ENCODE results near the gene GALNT10.

The GALNT10 gene

GRCh38 chr5:154300207-154300883 lies 109.8 kb downstream of the GALNT10 start:
- no peak for DNase-seq

GRCh38 chr5:154301726-154302125 lies 111.2 kb downstream of the GALNT10 start:
- no peak for DNase-seq

DNA sequence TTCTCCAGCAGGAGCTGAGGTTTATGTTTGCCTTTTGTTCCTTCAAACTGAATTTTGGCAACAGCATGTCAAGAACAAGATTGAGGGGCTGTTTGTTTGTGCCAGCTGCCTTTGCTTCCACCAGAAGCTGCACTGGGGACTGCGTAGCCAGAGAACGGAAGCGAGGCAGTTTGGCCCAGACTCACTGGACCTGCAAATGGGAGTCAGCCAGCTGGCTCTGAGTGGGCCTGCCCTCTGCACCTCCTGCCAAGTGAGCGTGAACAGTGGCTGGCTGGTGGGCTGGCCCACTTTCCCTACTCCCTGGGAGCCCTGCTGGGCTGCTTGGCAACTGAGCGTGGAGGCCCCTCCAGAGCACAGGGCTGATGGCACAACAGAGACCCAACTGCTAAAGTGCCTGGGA lies 111.6 kb downstream of the GALNT10 start:
- DNase-seq = no peak

GRCh38 chr5:154303133-154303532 lies 112.6 kb downstream of the GALNT10 start:
- no peak for DNase-seq

DNA sequence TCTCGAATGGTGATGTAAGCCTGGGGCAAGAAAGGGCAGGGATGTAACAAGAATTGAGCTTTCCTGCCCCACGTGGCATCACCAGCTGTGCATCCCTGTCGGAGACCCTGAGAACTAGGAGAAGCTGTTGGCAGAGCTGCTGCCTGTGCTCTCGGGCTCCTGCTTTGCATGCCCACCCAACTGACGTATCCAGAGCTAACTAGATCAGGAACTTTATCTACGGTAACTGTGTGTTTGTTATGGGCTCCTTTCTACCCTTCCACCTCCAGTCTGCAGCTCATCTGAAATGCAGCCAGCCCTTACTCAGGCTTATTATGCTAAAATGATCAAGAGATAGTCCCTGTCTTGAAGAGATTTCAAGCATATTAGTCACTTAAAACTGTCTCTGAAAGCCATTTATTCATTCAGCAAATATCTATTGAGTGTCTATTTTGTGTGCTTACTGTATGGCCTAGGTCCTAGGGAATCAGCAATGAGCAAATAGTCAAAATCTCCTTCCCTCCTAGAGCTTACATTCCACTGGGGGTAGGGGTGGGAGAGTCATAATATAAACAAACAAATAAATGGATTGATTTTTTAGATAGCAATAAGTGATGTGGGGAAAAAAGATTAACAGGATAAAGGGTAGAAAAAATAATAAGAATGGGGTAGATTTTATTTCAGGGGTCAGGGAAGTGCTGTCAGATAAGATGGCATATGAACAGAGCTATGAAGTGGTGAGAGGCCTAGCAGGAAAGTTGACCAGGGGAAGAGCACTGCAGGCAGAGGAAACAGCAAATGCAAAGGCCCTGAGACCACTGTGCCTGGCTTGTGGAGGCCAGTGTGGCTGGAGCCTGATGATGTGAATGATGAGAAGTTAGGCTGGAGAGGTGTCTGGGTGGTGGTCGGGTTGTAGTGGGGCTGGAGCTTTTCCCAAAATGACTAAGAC lies 118.2 kb downstream of the GALNT10 start:
- no peak for DNase-seq

GRCh38 chr5:154309371-154309745 lies 118.8 kb downstream of the GALNT10 start:
- DNase-seq = no peak

DNA sequence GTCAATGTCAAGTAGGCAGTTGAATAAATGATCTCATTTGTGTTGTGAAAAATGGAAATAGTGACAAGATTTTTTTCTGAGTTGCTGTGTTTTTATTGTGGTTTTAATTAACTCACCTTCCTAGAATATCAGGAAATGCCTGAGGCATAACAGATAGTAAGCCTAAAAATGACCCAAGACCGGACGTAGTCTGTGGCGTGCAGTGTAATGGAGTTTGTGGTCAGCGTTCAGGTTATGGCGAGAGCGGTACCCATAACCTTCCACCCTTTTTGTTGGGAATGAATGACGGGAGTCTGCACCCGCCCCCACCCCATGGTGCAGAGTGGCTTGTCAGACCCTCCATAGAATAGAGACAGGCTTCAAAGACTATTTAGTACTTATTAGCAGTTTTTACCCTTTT lies 119.3 kb downstream of the GALNT10 start:
- DNase-seq = no peak

- no peak for DNase-seq
Measured at GRCh38 chr5:154311362-154311761, 120.8 kb downstream of the GALNT10 start.

DNA sequence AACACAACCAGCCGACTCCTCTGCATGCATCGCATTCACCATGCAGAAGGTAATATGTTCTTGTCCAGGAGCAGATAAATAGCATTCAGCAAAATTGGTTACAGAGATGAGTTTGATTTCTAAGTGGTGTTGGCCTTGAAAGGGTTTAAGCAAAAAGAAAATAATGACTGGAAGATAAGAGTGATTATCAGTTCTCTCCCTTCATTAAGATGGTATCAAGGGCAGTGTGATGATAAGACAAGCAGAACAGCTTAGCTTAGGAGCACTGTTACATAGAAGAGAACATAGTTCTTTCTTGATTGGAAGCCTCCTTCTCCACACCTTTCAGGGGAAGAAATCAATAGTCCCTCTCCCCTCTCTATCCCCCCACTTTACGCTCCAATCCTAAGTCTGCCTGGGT lies 121.5 kb downstream of the GALNT10 start:
- DNase-seq = no peak

- DNase-seq = no peak
Measured at GRCh38 chr5:154312576-154312975, 122.0 kb downstream of the GALNT10 start.

DNA sequence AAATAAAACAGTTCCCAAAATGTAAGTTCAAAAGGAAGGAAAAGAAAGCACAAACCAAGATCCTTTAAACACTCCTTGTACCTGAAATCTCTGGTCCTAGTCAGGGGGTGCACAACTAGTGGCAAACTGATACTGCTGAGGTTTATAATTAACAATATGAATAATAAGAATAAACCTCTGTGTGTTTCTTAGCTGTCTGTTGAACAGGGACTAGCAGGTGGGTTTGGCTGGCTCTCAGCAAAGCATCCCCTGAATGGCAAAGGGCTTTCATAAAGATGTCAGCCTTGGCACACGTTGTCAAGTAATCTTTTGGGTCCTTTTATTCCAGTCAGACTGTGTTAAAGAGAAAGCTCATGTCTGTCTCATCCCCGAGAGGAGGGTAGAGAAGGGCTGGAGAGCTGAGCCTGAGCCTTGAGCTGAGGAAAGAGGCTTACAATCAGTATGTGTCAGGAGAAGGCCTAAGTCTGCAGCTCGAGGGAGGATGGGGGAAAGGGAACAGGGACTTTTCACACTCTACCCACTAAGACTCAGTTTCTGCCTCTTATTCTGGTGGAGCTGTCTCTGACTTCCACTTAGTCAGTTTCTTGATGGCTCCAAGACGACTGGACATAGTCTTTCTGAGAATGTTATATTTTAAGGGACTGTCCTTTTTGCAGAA lies 123.0 kb downstream of the GALNT10 start:
- DNase-seq = no peak

GRCh38 chr5:154315196-154315595 lies 124.7 kb downstream of the GALNT10 start:
- DNase-seq = no peak

- no peak for DNase-seq
Measured at GRCh38 chr5:154315756-154316155, 125.2 kb downstream of the GALNT10 start.

DNA sequence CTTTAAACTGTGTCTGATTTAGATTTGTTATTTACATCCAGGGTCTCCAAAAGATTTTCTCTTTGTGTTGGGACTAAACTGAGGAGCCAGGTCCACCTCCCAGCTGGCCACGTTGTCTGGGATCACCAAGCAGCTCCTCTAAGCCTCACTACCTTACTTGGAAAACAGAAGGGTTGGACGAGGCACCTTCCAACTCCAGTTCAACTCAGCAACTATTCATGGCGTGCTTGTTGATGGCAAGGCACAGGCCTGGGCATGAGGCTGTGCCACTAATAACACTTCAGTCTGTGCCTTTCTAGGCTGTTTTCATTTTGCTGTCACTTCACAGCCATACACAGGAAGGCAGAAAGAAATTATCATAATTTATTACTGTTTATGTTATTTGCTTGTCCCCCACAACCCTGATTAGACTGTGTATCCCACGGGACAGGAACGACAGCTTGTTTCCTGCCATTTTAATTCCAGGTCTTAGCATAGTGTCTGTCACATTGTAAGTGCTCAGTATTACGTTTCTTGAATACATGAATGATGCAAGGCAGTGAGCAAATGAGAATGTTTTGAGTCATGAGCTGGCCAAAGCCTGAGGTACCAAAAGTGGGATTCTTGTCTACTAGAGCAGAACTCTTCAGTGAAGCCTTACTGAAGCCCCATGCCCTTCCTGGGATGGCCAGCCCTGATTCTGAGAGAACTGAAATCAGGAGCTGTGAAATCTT lies 125.8 kb downstream of the GALNT10 start:
- no peak for DNase-seq

- no peak for DNase-seq
Measured at GRCh38 chr5:154317916-154318315, 127.4 kb downstream of the GALNT10 start.

GRCh38 chr5:154318691-154319090 lies 128.2 kb downstream of the GALNT10 start:
- no peak for DNase-seq

DNA sequence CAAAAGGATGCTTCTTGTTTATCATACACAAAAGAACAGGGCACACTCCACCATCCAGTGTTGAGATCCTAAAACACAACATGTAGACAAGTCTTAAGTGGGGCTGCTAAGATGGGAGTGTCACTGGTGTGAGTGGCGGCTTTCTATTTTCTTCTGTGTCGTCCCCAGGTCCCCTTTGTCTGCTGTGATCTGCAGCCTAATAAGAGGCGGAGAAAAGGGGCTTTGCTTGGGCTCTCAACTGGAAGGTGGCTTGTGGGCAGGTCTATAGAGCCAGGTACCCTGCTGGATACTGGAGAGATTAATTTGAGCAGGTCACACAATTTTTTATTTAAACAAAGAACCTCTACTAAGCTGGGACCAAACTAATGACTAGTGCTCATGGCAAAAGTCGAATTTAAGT lies 129.2 kb downstream of the GALNT10 start:
- DNase-seq = no peak

DNA sequence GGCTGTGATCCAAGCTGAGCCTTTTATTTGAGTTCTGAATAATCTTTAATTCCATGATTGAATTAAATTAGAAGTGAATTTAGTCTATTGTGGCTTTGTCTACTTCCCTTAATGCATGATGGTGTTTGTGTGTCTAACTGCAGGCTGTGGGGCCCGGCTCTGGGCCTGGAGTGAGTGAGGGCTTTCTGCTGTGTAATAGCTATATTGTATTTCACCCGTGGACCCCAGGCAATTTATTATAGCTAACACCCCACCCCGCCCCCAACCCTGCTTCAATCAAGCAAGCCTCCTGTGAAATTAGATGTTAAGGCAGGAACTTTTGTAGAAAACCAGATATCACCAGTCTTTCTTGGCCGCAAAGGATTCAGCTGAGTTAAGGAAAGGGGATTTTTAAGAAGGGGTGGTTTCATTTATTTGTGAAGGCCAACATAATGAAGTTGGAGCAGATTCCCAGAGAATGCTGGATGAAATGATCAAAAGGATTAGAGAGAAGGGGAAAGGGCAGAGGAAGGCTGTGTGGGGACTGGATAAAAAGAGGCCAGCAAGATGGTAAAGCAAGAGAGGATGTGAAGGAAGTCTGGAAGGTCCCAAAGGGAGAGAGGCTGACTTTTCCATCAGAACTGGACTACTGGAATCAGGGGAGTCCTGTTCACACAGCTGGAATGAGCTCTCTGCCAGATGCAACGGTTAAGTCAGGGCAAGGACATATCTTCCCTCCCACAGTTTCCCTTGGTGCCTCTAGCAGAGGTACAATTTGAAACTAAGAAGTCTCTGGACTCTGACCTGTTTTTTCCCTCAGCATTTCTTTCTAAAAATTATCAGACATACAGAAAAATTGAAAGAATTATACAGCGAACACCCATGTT lies 129.9 kb downstream of the GALNT10 start:
- no peak for DNase-seq

DNA sequence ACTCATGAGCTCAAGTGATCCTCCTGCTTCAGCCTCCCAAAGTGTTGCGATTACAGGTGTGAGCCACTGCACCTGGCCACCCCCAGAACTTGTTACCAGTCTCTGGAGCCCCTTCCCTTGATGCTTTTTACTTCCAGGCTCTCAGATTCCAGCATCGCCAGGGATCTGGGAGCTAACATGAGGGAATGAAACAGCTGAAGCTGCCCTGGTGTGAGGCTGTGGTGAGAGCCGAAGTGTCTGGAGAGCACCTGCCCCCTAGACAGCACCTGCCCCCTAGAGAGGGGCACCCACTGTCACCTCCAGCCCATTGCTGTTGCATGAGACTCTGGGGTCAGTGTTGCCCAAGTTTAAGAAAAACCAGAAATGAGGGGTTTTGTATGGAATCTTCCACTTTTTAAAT lies 131.0 kb downstream of the GALNT10 start:
- DNase-seq = no peak

DNA sequence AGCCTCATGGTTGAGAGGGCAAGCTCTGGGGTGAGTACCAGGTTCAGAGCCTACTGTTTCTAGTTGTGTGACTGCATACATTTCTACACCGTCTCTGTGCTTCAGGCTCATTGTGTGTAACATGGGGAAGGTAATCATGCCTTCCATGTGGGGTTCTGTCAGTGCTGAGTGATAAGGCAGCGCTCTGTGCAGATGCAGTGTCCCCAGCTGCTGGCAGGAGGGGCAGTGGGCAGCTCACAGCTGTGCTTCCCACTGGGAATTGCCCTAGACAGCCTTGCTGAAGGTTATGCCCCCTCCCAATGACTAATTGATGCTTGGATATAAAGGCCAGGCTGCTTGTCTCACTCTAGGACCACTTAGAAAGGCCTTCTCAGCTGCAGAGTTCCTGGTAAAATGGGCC lies 133.5 kb downstream of the GALNT10 start:
- no peak for DNase-seq

- no peak for DNase-seq
Measured at GRCh38 chr5:154325566-154325965, 135.0 kb downstream of the GALNT10 start.

DNA sequence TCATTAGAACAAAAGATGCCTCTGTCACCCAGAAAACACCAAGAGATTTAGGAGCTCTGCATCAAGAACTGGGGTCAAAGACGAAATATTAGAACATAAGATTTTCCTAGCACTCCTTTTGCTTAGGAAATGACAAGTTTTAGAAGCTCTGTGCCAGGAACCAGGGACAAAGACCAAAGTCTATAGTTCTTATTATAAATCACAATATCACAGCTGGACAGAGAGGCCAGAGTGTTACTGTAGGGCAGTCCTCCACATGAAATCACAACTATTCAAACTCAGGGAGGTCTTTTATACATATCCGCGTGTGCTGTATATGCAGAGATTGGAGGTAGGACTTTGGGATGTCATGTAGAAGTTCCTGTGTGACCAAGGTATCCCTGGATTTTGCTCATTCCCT lies 138.5 kb downstream of the GALNT10 start:
- no peak for DNase-seq
